Mesothelial cell of epicardium (in vitro differentiated cells): Measurements from ENCODE around the gene ALX4. TPM values are rescaled to one million over a fixed set of nuclear protein-coding genes. Genes with fewer than 3 reads are reported as not detected.

Source experiments
- DNase-seq, 2 experiments: peaks; one replicate each; pipeline ENCODE4 v3.0.0; 2021; ENCODE audit warnings: low spot score in 2 of 2; ENCODE audit not compliant: unreplicated experiment in 2 of 2
- H3K27ac Mint-ChIP-seq: 2 replicates; pipeline ENCODE4 v1.8.0; 2021; ENCODE audit warnings: mixed read lengths
- H3K27me3 Mint-ChIP-seq: 2 replicates; pipeline ENCODE4 v1.8.0; 2021; ENCODE audit warnings: low read depth, mixed read lengths
- H3K36me3 Mint-ChIP-seq: 2 replicates; pipeline ENCODE4 v1.8.0; 2021; ENCODE audit warnings: mixed read lengths
- H3K4me1 Mint-ChIP-seq: 2 replicates; pipeline ENCODE4 v1.8.0; 2021; ENCODE audit warnings: mixed read lengths
- H3K4me3 Mint-ChIP-seq: 2 replicates; pipeline ENCODE4 v1.8.0; 2021; ENCODE audit warnings: mild to moderate bottlenecking, moderate library complexity, mixed read lengths
- H3K9me3 Mint-ChIP-seq: 2 replicates; pipeline ENCODE4 v1.8.0; 2021; ENCODE audit warnings: mixed read lengths
- total RNA-seq: library from RNA; stranded (reverse); gene quantifications from 3 replicates; pipeline ENCODE4 v1.2.1, GENCODE V29; 2021
- TF ChIP-seq, protein P1 (sequence below): fragments of 200-600 bp; sonication (generic); IDR thresholded peaks from one replicate; pipeline ENCODE4 v1.5.0; 2021; ENCODE audit warnings: antibody characterized with exemption; ENCODE audit not compliant: unreplicated experiment

Gene ALX4
- total RNA-seq, 1 donor from 2014 or later = 5.5 TPM

DNA sequence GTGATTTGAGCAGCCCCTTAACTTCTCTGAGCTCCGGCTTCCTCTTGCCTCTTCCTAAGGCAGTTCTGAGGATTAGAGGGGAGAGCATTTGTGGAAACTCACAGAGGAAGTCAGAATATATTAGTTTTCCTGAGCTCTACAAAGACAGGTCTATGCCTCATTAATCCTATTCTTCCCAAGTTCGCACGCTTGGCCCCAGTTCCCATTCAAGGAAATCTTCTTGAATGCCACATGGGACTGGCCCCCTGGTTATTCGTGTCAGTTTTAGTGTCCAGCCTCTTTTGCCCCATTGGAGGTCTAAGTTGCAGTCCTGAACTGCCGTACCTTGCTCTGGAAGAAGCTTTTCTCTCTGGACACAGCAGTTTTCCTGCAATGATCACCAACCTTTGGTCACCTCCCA lies 37.6 kb upstream of the ALX4 start:
- H3K27ac Mint-ChIP-seq = no peak overlapping the region
- DNase-seq = no peak
- no peaks in the 10 kb centered on the region for H3K9me3 Mint-ChIP-seq
- peaks cover 38% of the 10 kb centered on the region for H3K27me3 Mint-ChIP-seq
- TF ChIP-seq, protein P1, sequence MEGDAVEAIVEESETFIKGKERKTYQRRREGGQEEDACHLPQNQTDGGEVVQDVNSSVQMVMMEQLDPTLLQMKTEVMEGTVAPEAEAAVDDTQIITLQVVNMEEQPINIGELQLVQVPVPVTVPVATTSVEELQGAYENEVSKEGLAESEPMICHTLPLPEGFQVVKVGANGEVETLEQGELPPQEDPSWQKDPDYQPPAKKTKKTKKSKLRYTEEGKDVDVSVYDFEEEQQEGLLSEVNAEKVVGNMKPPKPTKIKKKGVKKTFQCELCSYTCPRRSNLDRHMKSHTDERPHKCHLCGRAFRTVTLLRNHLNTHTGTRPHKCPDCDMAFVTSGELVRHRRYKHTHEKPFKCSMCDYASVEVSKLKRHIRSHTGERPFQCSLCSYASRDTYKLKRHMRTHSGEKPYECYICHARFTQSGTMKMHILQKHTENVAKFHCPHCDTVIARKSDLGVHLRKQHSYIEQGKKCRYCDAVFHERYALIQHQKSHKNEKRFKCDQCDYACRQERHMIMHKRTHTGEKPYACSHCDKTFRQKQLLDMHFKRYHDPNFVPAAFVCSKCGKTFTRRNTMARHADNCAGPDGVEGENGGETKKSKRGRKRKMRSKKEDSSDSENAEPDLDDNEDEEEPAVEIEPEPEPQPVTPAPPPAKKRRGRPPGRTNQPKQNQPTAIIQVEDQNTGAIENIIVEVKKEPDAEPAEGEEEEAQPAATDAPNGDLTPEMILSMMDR = no peak
- H3K36me3 Mint-ChIP-seq = no peaks in the 10 kb centered on the region
- no peak overlapping the region for H3K4me3 Mint-ChIP-seq
- H3K4me1 Mint-ChIP-seq = no peaks in the 10 kb centered on the region

DNA sequence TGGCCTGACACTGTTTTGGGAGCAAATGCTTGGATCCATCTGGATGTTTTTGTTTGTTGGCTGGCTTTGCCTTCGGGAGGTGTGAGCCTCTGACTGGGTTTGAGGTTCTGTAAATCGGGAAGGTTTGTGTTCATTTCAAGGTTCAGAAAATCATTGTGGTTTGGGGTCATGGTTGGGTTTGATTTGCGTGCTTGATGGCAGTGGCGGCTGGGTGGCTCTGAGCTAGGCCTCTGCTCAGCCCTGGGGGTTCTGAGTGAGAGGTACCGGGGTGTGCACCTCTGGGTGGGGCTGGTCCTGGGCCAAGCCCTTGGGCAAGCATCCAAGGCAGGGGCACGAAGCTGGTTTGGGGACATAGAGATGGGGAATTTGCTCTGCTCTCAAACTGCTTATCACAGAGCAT lies 37.0 kb upstream of the ALX4 start:
- Mint-ChIP-seq H3K27ac (no peak overlapping the region), H3K27me3 (peaks cover 39% of the 10 kb centered on the region), H3K9me3 (no peaks in the 10 kb centered on the region), H3K4me1 (no peaks in the 10 kb centered on the region), H3K36me3 (no peaks in the 10 kb centered on the region), H3K4me3 (no peak overlapping the region)
- DNase-seq = no peak
- TF ChIP-seq, protein P1 = no peak

DNA sequence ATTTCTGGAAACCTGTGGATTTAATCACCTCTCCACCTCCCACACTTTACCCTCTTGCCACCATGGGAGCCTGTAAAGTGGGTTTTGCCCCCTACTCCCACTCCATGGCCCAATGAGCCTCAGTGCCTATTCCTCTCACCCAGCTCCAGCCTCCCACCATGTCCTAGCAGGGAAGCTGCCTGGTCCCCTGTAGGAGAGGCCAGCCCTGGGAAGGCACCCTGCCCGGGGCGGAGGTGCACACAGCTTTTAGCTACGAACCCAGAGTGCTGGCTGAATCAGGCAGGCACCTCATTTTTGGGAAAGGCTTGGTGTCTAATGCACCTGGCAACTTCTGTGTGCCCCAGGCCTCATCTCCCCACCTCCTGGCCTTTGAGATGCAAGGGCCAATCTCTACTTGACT lies 35.8 kb upstream of the ALX4 start:
- no peaks in the 10 kb centered on the region for H3K4me1 Mint-ChIP-seq
- H3K4me3 Mint-ChIP-seq = no peak overlapping the region
- H3K27me3 Mint-ChIP-seq = peaks cover 35% of the 10 kb centered on the region
- DNase-seq = no peak
- no peaks in the 10 kb centered on the region for H3K9me3 Mint-ChIP-seq
- no peak overlapping the region for H3K27ac Mint-ChIP-seq
- TF ChIP-seq, protein P1 = no peak
- H3K36me3 Mint-ChIP-seq = no peaks in the 10 kb centered on the region

DNA sequence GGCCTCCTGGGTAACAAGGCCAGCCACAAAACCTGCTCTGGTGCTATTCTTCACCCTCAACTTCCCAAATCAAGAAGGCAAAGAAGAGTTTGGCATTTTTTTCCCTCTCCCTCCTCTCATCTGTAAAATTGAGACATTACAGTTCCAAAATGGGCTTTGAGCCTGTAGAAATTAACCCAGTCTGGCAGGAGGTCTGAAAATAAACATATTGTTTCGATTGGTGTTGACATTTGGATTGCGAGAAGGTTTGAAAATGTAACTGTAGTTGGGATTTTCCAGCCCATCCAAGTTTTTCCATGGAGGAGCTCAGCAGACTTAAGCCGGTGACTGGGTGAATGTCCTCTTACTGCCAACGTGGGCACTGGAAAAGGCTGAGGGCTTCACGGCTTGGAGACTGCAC lies 35.0 kb upstream of the ALX4 start:
- TF ChIP-seq, protein P1 = no peak
- DNase-seq = no peak
- H3K27me3 Mint-ChIP-seq = peaks cover 39% of the 10 kb centered on the region

DNA sequence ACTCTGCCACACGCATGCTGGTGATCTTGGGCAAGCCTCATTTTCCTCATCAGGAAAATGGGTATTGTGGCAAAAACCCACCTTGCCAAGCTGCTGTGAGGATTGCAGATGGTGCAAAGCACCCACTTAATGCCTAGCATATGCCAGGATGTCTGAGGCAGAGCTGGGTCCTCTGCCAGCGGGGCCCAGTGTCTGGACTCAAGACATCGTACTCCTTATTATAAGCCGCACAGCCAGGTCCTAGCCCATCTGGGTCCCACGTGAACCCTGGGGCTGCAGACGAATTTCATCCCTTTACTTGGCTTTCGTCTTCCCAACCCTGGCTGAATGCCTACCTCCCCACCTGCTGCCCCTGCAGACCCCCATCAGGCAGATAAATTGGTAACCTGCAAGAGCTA lies 34.5 kb upstream of the ALX4 start:
- Mint-ChIP-seq H3K4me3 (no peak overlapping the region), H3K27me3 (peaks cover 39% of the 10 kb centered on the region)
- no peak for DNase-seq

More for the DNA sequence above, 35.0 kb upstream of the ALX4 start:
- H3K27ac Mint-ChIP-seq = no peak overlapping the region
- no peaks in the 10 kb centered on the region for H3K4me1 Mint-ChIP-seq
- H3K9me3 Mint-ChIP-seq = no peaks in the 10 kb centered on the region
- H3K4me3 Mint-ChIP-seq = no peak overlapping the region
- no peaks in the 10 kb centered on the region for H3K36me3 Mint-ChIP-seq

More for the DNA sequence above, 34.5 kb upstream of the ALX4 start:
- Mint-ChIP-seq H3K9me3 (no peaks in the 10 kb centered on the region), H3K27ac (no peak overlapping the region), H3K36me3 (no peaks in the 10 kb centered on the region), H3K4me1 (no peaks in the 10 kb centered on the region)
- TF ChIP-seq, protein P1 = no peak
